ENCODE data around the gene EBF4. TPM values are rescaled to one million over a fixed set of nuclear protein-coding genes. Genes with fewer than 3 reads are reported as not detected.

Gene EBF4
- total RNA-seq, 1 experiment from 2014 or later, result not detected

- DNase-seq (ENCODE audit: low read depth), result peak; percentile 65
These were observed 50.5 kb downstream of the EBF4 start for GRCh38 chr20:2742934-2743559.

DNA sequence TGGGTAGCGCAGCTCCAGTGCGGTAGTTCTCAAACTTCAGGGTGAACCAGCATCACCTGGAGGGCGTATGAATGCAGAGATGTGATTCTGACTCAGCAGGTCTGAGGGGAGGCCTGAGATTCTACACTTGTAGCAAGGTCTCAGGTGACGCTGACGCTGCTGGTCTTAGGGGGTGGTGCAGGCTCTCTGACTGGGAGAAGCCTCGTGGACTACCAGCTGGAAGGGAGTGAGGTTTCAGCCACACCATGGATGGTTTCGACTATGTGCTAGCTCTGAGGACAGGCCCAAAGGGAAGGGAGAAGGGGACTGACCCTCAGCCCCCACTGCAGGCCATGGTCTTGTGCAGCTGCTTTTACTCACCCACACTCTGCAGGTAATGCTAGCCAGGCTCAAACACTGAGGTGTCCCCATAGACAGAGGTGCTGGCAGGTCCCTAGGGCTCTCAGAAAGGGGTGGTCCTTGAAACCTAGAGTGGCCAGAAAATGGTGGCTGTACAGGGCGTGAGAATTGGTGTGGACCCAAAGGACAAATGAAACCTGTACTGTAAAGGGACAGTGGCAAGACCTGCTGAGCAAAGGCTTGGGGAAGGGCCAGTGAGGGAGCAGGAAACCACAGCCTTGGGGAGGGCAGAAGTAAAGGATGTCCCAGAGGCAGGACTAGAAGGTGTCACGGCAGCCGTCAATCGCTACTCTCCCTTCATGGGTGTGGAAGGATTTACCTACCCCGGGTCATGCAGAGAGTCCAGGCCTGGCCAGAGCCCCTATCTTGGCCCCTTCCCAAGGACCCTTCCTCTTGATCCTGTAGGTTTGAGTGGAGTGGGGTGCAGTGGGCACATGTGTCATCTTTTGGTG, 52.7 kb downstream of the EBF4 start:
- DNase-seq (ENCODE audit: low read depth), result no peak

- no peak for DNase-seq (ENCODE audit: low read depth)
These were observed 53.5 kb downstream of the EBF4 start for GRCh38 chr20:2745936-2746635.

- no peak for DNase-seq (ENCODE audit: low read depth)
These were observed 54.2 kb downstream of the EBF4 start for GRCh38 chr20:2746636-2747265.

- no peak for DNase-seq (ENCODE audit: low read depth)
These were observed 55.2 kb downstream of the EBF4 start for GRCh38 chr20:2747676-2748235.

GRCh38 chr20:2748551-2749342, 56.2 kb downstream of the EBF4 start:
- no peak for DNase-seq (ENCODE audit: low read depth)

DNA sequence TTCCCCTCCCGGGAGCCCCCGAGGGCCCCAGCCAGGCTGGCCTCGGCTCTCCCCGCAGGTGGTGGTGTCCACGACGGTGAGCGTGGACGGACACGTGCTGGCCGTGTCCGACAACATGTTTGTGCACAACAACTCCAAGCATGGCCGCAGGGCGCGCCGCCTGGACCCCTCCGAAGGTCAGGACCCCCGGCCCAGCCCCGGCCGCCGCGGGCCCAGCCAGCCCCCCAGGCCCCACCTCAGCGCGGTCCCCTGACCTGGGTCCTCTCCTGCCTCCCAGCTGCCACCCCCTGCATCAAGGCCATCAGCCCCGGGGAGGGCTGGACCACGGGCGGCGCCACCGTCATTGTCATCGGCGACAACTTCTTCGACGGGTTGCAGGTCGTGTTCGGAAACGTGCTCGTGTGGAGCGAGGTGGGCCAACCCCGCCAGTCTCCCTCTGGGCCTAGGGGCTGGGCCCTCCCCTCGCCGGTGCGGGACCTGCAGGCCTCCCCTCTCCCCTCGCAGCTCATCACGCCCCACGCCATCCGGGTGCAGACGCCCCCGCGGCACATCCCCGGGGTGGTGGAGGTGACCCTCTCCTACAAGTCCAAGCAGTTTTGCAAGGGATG, 56.9 kb downstream of the EBF4 start:
- no peak for DNase-seq (ENCODE audit: low read depth)

GRCh38 chr20:2749951-2750490, 57.4 kb downstream of the EBF4 start:
- no peak for DNase-seq (ENCODE audit: low read depth)

GRCh38 chr20:2750491-2751251, 58.1 kb downstream of the EBF4 start:
- peak; percentile 39 for DNase-seq (ENCODE audit: low read depth)

- no peak for DNase-seq (ENCODE audit: low read depth)
These were observed 58.8 kb downstream of the EBF4 start for GRCh38 chr20:2751347-2751877.

DNA sequence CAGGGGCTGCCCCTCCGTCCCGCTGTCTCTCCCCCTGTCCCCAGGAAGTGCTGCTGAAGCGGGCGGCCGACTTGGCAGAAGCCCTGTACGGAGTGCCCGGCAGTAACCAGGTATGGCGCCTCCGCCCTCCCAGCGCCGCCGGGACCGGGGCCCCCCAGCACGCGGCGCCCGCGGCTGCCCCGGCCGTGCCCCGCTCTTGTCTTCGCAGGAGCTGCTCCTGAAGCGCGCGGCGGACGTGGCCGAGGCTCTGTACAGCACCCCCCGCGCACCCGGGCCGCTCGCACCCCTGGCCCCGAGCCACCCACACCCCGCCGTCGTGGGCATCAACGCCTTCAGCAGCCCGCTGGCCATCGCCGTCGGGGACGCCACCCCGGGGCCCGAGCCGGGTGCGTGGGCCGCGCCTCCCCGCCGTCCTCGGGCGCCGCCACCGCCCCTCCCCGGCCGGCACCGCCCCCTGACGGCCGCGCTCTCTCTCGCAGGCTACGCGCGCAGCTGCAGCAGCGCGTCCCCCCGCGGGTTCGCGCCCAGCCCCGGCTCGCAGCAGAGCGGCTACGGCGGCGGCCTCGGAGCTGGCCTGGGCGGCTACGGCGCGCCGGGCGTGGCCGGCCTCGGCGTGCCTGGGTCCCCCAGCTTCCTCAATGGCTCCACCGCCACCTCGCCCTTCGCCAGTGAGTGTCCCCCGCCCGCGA, 59.4 kb downstream of the EBF4 start:
- peak; percentile 19 for DNase-seq (ENCODE audit: low read depth)

DNA sequence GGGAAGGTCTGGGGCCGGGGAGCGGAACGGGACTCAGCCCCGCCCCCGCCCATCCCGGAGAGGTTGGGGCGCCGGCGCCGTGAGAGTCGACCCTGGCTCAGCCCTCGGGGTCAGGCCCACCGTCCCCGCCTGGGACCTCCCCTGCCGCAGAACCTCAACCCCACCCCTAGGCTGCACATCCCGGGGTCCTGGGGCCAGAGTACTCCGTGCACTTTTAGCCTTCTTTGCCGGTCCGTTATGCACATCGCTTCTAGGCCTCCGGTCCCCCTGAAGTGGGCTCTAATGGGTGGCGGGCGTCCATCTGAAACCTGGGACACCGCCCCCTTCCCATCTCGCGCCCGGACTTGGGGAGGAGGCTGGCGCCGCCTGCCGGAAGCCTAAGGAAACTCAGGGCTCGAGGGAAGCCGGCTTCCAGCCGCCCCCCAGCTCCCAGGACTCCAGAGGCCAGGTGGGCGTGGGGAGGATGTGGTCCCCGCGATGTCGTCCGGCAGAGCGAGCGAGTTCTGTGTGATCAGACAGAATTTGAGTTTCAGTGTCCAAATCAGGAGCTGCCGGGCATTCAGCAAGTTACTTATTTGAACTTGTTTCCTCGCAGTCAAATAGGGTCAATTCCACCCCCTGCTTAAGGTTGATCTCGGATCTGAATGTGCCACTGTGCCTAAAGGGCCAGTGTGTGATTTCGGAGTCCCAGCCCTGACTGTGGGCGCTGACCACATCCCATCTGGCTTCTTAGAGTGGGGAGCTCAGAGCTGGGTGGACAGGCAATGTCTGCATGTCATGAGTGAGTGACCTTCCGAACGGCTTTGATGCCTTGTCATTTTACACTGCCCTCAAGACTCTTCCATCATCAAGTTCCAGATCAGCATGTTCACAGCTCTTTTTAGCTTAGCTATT, 60.2 kb downstream of the EBF4 start:
- peak; percentile 20 for DNase-seq (ENCODE audit: low read depth)

- DNase-seq (ENCODE audit: low read depth), result no peak
These were observed 61.0 kb downstream of the EBF4 start for GRCh38 chr20:2753461-2754040.

DNA sequence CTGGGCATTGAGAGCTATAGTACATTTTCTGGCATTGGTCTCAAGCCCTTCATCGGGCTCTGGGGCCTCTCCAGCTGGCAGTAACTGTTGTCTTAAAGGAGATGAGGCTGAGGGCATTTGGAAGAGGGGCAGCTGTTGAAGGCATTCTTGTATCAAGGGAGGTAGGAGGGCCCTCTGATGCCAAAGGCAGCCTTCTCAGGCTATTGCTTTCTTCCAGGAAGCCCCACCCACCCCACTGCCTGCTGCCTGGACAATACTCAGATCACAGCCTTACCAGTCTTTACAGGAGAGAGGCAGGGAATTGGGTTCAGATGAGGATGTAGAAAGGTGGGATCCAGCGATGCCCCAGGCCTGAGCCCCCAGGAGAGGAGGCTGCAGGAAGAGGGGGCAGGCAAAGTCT, 61.8 kb downstream of the EBF4 start:
- no peak for DNase-seq (ENCODE audit: low read depth)

GRCh38 chr20:2755451-2756055, 63.0 kb downstream of the EBF4 start:
- DNase-seq (ENCODE audit: low read depth), result no peak

- DNase-seq (ENCODE audit: low read depth), result peak; percentile 54
These were observed 63.6 kb downstream of the EBF4 start for GRCh38 chr20:2756056-2756611.
